Right ventricle myocardium superior (tissue), 1 donor: ENCODE measurements around the gene SGPL1. TPM values are rescaled to one million over a fixed set of nuclear protein-coding genes. Genes with fewer than 3 reads are reported as not detected.

ENCODE experiments used
- ATAC-seq: fragments of 200-7000 bp; cut with Tn5 transposase; one replicate; pipeline ENCODE4 v1.9.1; 2020; ENCODE audit warnings: mild to moderate bottlenecking; ENCODE audit not compliant: poor library complexity
- DNase-seq: peaks from one replicate; pipeline ENCODE4 v3.0.0-alpha.2; 2020
- intact Hi-C: fragments of 100-400 bp; cut with DNase I; formaldehyde crosslinking; loops from one replicate; pipeline ENCODE4 v1.11.2; 2022
- total RNA-seq: library from RNA; stranded (reverse); fragmentation: NEBNext Ultra II Directional; extraction: Animal tissue kit (Norgen Biotek cat#: 25700); gene quantifications from one replicate; pipeline ENCODE4 v1.2.1, GENCODE V29; 2021
- donor health status: DM: no; HTN: yes; CAD: no; lungs with severe emphysema.

The SGPL1 gene
- total RNA-seq, 1 donor from 2014 or later: 11.6 TPM

GRCh38 chr10:70890917-70891431 is 75.2 kb downstream of the SGPL1 start:
- ATAC-seq (peak; percentile 64), DNase-seq (peak; percentile 84)
- intact Hi-C loops: no loop called here

- intact Hi-C loops: no loop called here
- no peak for ATAC-seq
- DNase-seq: no peak
These were observed 75.9 kb downstream of the SGPL1 start for GRCh38 chr10:70891627-70892026.

- intact Hi-C loops: no loop called here
- DNase-seq: no peak
- no peak for ATAC-seq
These were observed 76.9 kb downstream of the SGPL1 start for GRCh38 chr10:70892631-70893030.

GRCh38 chr10:70893227-70894006 is 77.7 kb downstream of the SGPL1 start:
- intact Hi-C loops: no loop called here
- DNase-seq (no peak), ATAC-seq (no peak)

GRCh38 chr10:70894416-70894815 is 78.7 kb downstream of the SGPL1 start:
- ATAC-seq (no peak), DNase-seq (no peak)
- intact Hi-C loops: no loop called here

GRCh38 chr10:70896551-70896950 is 80.8 kb downstream of the SGPL1 start:
- intact Hi-C loops: no loop called here
- ATAC-seq: no peak
- DNase-seq: no peak

GRCh38 chr10:70898687-70899086 is 82.9 kb downstream of the SGPL1 start:
- intact Hi-C loops: no loop called here
- ATAC-seq: no peak

GRCh38 chr10:70899096-70899495 is 83.3 kb downstream of the SGPL1 start:
- DNase-seq: no peak
- no peak for ATAC-seq
- intact Hi-C loops: no loop called here

More at GRCh38 chr10:70898687-70899086, 82.9 kb downstream of the SGPL1 start:
- DNase-seq: no peak

- ATAC-seq: no peak
- DNase-seq: no peak
- intact Hi-C loops: no loop called here
These were observed 85.6 kb downstream of the SGPL1 start for GRCh38 chr10:70901276-70901878.

GRCh38 chr10:70902661-70903261 is 87.0 kb downstream of the SGPL1 start:
- DNase-seq (no peak), ATAC-seq (no peak)
- intact Hi-C loops: no loop called here

GRCh38 chr10:70903262-70903921 is 87.6 kb downstream of the SGPL1 start:
- ATAC-seq (peak; percentile 67), DNase-seq (peak; percentile 72)
- intact Hi-C loops: no loop called here

- no peak for ATAC-seq
- intact Hi-C loops: loop anchor here (5.0 kb wide), 2 partner anchors 302 to 382 kb away; no protein-coding TSS in a partner anchor
- DNase-seq: peak; percentile 23
These were observed 89.6 kb downstream of the SGPL1 start for GRCh38 chr10:70905071-70906021.

GRCh38 chr10:70906031-70906783 is 90.5 kb downstream of the SGPL1 start:
- peak; percentile 14 for DNase-seq
- intact Hi-C loops: loop anchor here (5.0 kb wide), 2 partner anchors 301 to 381 kb away; no protein-coding TSS in a partner anchor
- ATAC-seq: no peak

- intact Hi-C loops: loop anchor here (5.0 kb wide), 2 partner anchors 300 to 380 kb away; no protein-coding TSS in a partner anchor
- peak; percentile 8 for ATAC-seq
- peak; percentile 34 for DNase-seq
These were observed 91.3 kb downstream of the SGPL1 start for GRCh38 chr10:70906953-70907636.

- intact Hi-C loops: loop anchor here (5.0 kb wide), 2 partner anchors 299 to 379 kb away; no protein-coding TSS in a partner anchor
- ATAC-seq (peak; percentile 67), DNase-seq (peak; percentile 21)
These were observed 92.1 kb downstream of the SGPL1 start for GRCh38 chr10:70907637-70908405.
